ENCODE measurements around the gene SCARF2. TPM values are rescaled to one million over a fixed set of nuclear protein-coding genes. Genes with fewer than 3 reads are reported as not detected.

The SCARF2 gene
- total RNA-seq, 1 experiment from 2014 or later, result 26.3 TPM

DNA sequence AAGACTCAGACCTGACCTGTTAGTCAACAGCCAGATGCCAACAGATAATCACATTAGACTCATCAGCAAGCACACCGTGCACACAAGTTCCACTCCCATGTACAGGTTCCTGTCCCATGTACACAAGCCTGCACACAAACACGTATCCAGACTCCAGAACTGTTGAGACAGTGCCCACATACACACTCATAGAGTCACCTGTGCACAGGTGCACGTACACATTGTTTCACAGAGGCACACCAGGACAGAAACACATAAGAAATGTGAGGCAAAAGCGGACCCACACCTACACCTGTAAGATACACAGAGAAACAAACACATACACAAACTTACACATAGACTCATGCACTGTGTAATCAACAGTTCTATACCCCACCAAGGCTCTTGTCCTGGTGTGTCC is 46.4 kb downstream of the SCARF2 start:
- Mint-ChIP-seq H3K4me1 (peaks cover 25% of the 10 kb centered on the region), H3K27ac (peak overlapping the region; percentile 3; the same call in 1 of the 2 replicates), H3K27me3 (ENCODE audit: low read depth) (no peaks in the 10 kb centered on the region; the same call in none of the 2 replicates), H3K4me3 (no peak overlapping the region), H3K9me3 (peaks cover 6% of the 10 kb centered on the region), H3K36me3 (peaks cover 4% of the 10 kb centered on the region; the same call in 1 of the 2 replicates)
- TF ChIP-seq, protein P1, sequence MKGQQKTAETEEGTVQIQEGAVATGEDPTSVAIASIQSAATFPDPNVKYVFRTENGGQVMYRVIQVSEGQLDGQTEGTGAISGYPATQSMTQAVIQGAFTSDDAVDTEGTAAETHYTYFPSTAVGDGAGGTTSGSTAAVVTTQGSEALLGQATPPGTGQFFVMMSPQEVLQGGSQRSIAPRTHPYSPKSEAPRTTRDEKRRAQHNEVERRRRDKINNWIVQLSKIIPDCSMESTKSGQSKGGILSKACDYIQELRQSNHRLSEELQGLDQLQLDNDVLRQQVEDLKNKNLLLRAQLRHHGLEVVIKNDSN (CRISPR knock-in tag; IDR thresholded peaks at IDR 0.05), result no peak
- TF ChIP-seq MXD4 (CRISPR knock-in tag; IDR thresholded peaks at IDR 0.05; ENCODE audit: borderline replicate concordance), result no peak
- CTCF ChIA-PET, result interaction anchor here (1.2 kb wide), 1 partner anchor 28 kb away, joined by 3 read pairs; no protein-coding TSS in a partner anchor
- no peak for DNase-seq (ENCODE audit: low spot score)
- ATAC-seq, result no peak
- POLR2A ChIA-PET, result no interaction called here

GRCh38 chr22:20390394-20390907 is 47.2 kb downstream of the SCARF2 start:
- H3K9me3 Mint-ChIP-seq, result peaks cover 6% of the 10 kb centered on the region
- no peak overlapping the region for H3K4me3 Mint-ChIP-seq
- H3K27me3 Mint-ChIP-seq (ENCODE audit: low read depth), result no peaks in the 10 kb centered on the region; the same call in none of the 2 replicates
- H3K36me3 Mint-ChIP-seq, result no peaks in the 10 kb centered on the region
- DNase-seq (ENCODE audit: low spot score) (no peak), ATAC-seq (no peak)
- TF ChIP-seq GTF2I (CRISPR knock-in tag; conservative IDR thresholded peaks at IDR 0.05) (no peak), GABPB1 (CRISPR knock-in tag; IDR thresholded peaks at IDR 0.05) (no peak), NFATC4 (CRISPR knock-in tag; IDR thresholded peaks at IDR 0.05) (no peak), ZNF263 (CRISPR knock-in tag; IDR thresholded peaks at IDR 0.05; ENCODE audit: low read depth) (no peak), EMX1 (CRISPR knock-in tag; IDR thresholded peaks at IDR 0.05) (no peak), ETV6 (CRISPR knock-in tag; IDR thresholded peaks at IDR 0.05) (no peak), IRF2 (CRISPR knock-in tag; IDR thresholded peaks at IDR 0.05; ENCODE audit: borderline replicate concordance, low read depth) (no peak), SOX15 (CRISPR knock-in tag; IDR thresholded peaks at IDR 0.05) (no peak), OVOL2 (CRISPR knock-in tag; IDR thresholded peaks at IDR 0.05; ENCODE audit: borderline replicate concordance) (no peak), ZNF138 (CRISPR knock-in tag; conservative IDR thresholded peaks at IDR 0.05) (no peak), ATF2 (CRISPR knock-in tag; IDR thresholded peaks at IDR 0.05; ENCODE audit: borderline replicate concordance, low read depth) (no peak), NFE2L1 (CRISPR knock-in tag; IDR thresholded peaks at IDR 0.05) (no peak)
- TF ChIP-seq, protein P2, sequence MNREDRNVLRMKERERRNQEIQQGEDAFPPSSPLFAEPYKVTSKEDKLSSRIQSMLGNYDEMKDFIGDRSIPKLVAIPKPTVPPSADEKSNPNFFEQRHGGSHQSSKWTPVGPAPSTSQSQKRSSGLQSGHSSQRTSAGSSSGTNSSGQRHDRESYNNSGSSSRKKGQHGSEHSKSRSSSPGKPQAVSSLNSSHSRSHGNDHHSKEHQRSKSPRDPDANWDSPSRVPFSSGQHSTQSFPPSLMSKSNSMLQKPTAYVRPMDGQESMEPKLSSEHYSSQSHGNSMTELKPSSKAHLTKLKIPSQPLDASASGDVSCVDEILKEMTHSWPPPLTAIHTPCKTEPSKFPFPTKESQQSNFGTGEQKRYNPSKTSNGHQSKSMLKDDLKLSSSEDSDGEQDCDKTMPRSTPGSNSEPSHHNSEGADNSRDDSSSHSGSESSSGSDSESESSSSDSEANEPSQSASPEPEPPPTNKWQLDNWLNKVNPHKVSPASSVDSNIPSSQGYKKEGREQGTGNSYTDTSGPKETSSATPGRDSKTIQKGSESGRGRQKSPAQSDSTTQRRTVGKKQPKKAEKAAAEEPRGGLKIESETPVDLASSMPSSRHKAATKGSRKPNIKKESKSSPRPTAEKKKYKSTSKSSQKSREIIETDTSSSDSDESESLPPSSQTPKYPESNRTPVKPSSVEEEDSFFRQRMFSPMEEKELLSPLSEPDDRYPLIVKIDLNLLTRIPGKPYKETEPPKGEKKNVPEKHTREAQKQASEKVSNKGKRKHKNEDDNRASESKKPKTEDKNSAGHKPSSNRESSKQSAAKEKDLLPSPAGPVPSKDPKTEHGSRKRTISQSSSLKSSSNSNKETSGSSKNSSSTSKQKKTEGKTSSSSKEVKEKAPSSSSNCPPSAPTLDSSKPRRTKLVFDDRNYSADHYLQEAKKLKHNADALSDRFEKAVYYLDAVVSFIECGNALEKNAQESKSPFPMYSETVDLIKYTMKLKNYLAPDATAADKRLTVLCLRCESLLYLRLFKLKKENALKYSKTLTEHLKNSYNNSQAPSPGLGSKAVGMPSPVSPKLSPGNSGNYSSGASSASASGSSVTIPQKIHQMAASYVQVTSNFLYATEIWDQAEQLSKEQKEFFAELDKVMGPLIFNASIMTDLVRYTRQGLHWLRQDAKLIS (CRISPR knock-in tag; IDR thresholded peaks at IDR 0.05; ENCODE audit: borderline replicate concordance), result no peak
- TF ChIP-seq, protein P3, sequence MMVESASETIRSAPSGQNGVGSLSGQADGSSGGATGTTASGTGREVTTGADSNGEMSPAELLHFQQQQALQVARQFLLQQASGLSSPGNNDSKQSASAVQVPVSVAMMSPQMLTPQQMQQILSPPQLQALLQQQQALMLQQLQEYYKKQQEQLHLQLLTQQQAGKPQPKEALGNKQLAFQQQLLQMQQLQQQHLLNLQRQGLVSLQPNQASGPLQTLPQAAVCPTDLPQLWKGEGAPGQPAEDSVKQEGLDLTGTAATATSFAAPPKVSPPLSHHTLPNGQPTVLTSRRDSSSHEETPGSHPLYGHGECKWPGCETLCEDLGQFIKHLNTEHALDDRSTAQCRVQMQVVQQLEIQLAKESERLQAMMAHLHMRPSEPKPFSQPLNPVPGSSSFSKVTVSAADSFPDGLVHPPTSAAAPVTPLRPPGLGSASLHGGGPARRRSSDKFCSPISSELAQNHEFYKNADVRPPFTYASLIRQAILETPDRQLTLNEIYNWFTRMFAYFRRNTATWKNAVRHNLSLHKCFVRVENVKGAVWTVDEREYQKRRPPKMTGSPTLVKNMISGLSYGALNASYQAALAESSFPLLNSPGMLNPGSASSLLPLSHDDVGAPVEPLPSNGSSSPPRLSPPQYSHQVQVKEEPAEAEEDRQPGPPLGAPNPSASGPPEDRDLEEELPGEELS (CRISPR knock-in tag; IDR thresholded peaks at IDR 0.05), result no peak
- no peak overlapping the region for H3K27ac Mint-ChIP-seq
- H3K4me1 Mint-ChIP-seq, result peaks cover 17% of the 10 kb centered on the region
- CTCF ChIA-PET, result no interaction called here
- POLR2A ChIA-PET, result no interaction called here

Measured in WTC11 (cell line).